ENCODE results near the gene ITPR3.

ITPR3 gene

DNA sequence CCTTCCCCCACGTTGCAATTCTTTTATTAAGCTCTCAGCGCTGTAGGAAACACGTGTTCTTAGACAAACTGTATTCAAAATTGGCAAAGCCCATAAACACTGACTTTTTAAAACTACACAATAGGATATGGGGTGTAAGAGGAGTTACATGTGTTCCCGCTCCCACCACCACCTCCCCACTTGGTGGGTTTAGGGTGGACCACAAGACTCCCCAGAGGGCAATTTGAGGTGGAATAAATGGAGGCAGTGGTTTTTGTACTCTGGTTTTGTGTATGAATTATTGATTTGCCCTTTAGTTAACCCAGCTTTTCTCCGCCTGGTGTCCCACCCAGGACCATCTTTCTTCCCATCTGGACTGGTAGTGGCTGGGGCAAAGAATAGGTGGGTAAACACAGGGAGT lies 86.6 kb downstream of the ITPR3 start:
- Histone ChIP-seq H3K4me1 (no peaks in the 10 kb centered on the region), H3K4me3 (ENCODE audit: low read depth, low read length) (no peak overlapping the region), H3K9me3 (no peaks in the 10 kb centered on the region), H3K27me3 (no peaks in the 10 kb centered on the region), H3K36me3 (peaks cover 22% of the 10 kb centered on the region)
- no peak for DNase-seq
- TF ChIP-seq CTCF (IDR thresholded peaks at IDR 0.05; ENCODE audit: low read depth, low read length), result no peak

DNA sequence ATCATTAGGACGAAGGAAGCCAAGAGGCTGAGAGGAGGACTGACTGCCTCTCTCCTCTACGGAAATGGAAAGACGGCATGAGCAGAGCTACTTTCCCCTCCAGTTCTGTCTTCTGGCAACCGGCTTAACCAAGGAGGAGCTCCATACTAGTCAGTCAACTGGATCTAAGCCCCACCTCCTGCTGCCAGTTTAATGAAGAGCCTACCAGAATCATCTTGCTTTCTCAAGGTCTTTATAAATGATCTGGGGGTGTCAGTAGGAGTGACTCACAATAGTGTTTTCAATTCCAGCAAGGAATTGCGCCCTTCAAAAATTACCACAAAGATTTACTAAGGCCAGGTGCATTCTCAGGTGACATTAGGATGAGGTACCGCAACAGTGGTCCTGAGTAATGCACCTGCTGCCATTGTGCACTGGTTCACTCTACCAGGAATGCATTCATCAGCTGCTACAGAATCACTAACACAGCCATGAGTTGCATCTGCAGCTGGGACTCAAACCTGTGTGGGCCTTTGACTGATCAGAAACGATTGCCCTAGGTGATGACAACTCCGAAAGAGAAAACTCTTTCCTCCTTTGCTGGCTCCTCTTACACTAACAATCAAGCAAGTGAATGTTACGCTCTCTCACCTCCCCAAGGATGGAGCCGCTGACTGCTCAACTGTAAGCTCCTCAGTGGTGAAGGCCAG lies 87.5 kb downstream of the ITPR3 start:
- Histone ChIP-seq H3K9me3 (no peaks in the 10 kb centered on the region), H3K4me3 (ENCODE audit: low read depth, low read length) (no peak overlapping the region), H3K4me1 (no peaks in the 10 kb centered on the region), H3K36me3 (peaks cover 22% of the 10 kb centered on the region), H3K27me3 (no peaks in the 10 kb centered on the region)
- no peak for DNase-seq
- no peak for TF ChIP-seq CTCF (IDR thresholded peaks at IDR 0.05; ENCODE audit: low read depth, low read length)

DNA sequence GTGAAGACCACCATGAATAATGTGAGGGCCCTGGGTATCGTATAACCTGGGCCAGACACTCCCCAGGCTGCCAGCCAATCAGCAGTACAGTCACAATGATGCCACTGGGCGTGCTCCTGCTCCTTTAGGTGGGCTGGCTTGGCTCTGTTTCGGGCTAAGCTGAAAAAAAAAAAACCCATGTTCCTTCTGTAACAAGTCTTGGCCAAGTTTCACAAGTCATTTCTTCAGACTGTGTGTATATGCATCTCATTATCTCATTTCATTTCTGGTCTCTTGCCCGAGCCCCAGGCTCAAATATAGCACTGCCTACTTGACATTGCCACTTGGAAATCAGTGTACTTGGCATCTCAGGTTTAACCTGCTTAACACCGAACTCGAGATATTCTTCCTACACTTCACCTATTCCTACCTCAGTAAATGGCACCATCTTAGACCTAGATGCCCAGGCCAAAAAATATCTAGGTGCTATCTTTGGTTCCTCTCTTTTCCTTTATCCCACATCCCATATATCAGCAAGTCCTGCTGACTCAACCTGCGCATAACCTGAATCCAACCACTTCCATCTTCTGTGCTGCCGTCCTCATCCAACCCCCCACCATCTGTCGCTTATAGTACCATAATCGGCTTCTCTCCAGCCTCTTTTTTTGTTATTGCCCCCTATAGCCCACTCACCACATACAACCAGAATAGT lies 88.6 kb downstream of the ITPR3 start:
- Histone ChIP-seq H3K4me3 (ENCODE audit: low read depth, low read length) (no peak overlapping the region), H3K9me3 (no peaks in the 10 kb centered on the region)

GRCh38 chr6:33710296-33711121 lies 89.4 kb downstream of the ITPR3 start:
- no peaks in the 10 kb centered on the region for H3K9me3 ChIP-seq
- TF ChIP-seq CTCF (IDR thresholded peaks at IDR 0.05; ENCODE audit: low read depth, low read length), result no peak
- H3K4me1 ChIP-seq, result no peaks in the 10 kb centered on the region
- H3K36me3 ChIP-seq, result peaks cover 22% of the 10 kb centered on the region
- peak overlapping the region; percentile 85 for H3K4me3 ChIP-seq (ENCODE audit: low read depth, low read length)
- DNase-seq, result no peak
- no peaks in the 10 kb centered on the region for H3K27me3 ChIP-seq

More for the DNA sequence above, 88.6 kb downstream of the ITPR3 start:
- Histone ChIP-seq H3K4me1 (no peaks in the 10 kb centered on the region), H3K36me3 (peaks cover 22% of the 10 kb centered on the region), H3K27me3 (no peaks in the 10 kb centered on the region)
- no peak for DNase-seq
- TF ChIP-seq CTCF (IDR thresholded peaks at IDR 0.05; ENCODE audit: low read depth, low read length), result no peak

DNA sequence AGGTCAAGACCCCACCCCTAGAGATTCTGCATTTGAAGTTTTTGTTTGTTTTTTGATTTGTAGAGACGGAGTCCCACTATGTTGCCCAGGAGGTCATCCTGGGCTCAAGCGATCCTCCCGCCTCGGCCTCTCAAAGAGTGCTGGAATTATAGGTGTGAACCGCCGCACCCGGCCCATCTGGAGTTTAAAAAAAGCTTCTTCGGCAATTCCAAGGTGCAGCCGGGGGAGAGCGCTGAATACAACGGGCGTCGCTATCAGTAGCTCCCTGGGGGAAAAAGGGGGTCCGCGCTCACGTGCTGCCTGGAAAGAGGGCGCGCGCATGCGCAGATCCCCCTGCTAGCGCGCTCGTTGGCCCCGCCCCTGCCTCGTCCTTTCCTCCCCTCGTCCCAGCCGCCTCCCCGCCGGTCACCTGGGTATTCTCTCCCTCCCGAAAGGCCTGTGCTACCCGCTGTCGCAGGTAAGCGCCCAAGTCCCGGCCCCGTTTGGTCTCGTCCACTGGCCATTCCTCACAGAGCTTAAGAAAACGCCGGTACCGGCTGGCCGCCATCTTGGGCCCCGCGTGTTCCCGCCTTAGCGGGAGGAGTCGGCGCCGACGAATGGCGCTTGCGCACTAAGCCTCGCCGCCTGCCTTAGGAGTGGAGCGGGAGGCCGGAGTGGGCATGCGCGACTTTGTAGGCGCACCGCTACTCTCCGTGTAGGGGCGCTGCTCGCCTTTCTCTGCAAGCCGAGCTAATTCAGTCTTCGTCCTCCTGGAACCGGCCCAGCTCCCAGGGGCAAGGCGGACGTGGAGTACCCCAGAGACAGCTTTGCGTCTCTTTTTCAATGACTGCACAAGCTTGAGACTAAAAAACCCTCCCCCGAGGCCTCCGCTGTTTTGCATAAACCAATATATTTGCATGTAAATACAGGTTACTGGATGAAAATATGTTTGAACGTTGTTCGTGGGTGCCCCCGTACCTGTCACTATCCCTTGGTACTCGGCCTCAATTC lies 90.3 kb downstream of the ITPR3 start, which contains the start of gene UQCC2:
Gene UQCC2 (minus strand): TSS at position 561 of the 990 bp plus-strand sequence. CDS start 14 bp downstream, at position 547.
- DNase-seq, result peak; percentile 99
- Histone ChIP-seq H3K4me3 (ENCODE audit: low read depth, low read length) (peak within 1 kb of the TSS; percentile 85), H3K9me3 (no peaks in the 10 kb centered on the region), H3K27me3 (no peaks in the 10 kb centered on the region), H3K36me3 (peaks cover 22% of the 10 kb centered on the region), H3K4me1 (no peaks in the 10 kb centered on the region)
- peak; percentile 56 for TF ChIP-seq CTCF (IDR thresholded peaks at IDR 0.05; ENCODE audit: low read depth, low read length)

Data from BE2C (cell line).